T-helper 2 cell (primary cell): ENCODE measurements around the gene IGHMBP2.
A peak's percentile ranks its signal among the peaks of the same experiment; 100 is the strongest.

ENCODE experiments used
- DNase-seq, 5 experiments: peaks; one replicate each; pipeline versions ENCODE4 v3.0.0 to v3.0.0-alpha.2; 2012 to 2022

The IGHMBP2 gene

DNA sequence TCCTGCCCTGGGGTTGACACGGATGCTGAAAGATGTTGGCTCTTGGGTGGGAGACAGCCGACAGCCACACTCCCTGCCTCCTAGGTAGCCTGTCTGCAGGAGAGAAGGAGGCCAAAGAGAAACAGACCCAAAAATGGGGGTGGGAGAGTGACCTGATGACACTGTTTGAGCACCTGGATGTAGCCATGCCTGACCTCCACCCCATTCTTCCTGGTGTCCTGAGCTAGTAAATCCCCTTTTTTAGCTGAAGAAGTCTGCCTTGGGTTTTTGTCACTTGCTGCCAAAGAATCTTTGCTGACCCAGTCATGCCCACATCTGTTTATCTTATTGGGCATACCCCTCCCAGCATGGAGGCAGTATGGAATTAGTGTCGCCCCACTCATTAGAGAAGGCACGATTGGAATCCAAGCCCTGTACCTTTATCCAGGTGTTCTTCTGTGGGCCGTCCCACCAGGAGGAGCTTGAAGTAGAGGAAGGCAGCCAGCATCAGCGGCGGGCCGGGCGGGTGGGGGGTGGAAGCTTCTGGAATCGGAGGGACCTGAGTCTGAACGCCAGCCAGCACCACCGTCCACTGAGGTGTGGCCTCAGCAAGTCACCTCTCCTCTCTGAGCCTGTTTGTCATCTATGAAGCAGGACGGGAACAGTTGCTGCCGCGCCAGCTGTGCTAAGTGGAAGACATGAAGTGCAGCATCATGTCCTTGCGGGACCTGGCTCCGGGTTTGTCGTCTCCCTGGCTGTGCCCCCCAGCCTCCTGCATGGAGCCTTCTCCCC is 37.8 kb downstream of the IGHMBP2 start:
- DNase-seq, result no peak

DNA sequence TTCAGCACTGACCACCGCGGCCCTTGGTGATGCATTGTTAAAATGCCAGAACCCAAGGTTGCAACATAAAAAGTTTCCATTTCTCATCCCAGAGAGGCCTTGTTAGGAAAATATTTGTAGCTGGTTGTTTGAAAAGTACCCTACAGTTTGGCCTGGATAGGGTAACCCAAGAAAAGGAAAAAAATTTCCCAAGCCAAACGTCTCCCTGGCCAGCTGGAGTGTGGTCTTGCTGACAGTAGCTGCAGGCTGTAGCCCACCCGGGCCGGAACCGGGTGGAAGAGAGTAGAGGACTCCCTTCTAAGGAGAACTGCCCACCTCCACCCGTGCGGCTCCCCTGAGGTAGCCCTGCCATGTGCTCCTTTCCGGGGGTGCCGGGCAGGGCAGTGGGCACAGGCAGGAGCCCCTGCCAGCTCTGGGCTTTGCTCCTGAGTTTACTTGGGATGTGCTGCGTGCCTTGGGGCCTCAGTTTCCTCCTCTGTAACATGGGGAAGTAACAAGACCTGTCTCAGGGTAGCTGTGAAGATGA is 38.5 kb downstream of the IGHMBP2 start:
- no peak for DNase-seq

DNA sequence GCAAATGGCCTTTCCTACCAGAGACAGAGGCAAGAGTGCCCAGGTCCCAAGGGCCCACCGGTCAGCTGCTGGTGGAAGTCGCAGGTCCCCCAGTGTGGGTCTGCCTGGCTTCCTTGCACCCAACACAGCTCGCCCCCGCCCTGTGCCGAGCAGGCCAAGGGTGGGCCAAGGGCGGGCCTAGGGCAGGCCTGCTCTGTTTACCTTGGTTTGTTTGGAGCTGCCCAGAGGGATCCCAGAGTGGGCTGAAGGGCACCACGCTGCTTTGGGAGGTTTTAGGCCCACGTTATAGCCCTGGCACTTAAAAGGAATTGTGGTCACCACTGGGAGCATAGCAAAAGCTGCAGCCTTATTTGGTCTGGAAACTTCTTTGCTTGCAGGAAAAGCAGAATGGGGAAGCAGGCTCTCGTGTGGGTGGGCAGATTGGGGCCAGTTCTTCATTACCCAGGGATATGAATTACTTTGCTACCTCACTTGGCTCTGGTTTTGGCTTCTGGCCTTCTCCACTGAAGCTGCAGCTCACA is 39.1 kb downstream of the IGHMBP2 start:
- DNase-seq, result no peak

DNA sequence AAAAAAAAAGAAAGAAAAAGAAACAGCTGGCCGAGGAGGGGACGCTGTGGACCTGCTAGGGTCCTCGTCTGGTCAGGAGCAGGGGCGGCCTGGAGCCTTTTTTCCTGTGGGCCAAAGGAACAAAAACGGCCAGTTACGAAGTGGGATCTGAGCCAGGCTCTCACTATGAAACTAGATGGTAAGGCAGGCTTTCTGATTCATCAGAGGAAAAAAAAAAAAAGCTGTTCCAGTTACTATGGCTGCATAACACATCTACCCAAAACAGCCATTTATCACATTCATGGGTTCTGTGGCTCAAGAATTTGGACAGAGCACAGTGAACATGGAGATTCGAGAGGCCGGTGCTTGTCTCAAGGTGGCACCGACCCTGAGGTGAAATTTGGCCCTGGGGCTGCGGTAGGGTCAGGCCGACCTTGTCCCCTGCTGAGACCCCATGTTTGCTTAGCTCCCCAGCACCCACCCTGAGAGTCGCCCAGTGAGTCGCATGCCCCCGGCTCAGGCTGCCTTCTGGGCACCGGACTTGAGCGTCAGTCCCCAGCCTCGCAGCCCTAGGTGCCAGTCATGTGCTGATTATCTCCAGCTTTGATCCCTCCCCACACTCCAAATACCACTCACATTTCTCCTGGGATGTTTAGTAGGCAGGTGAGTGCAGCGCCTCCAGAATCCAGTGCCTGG is 42.9 kb downstream of the IGHMBP2 start:
- DNase-seq, result no peak

DNA sequence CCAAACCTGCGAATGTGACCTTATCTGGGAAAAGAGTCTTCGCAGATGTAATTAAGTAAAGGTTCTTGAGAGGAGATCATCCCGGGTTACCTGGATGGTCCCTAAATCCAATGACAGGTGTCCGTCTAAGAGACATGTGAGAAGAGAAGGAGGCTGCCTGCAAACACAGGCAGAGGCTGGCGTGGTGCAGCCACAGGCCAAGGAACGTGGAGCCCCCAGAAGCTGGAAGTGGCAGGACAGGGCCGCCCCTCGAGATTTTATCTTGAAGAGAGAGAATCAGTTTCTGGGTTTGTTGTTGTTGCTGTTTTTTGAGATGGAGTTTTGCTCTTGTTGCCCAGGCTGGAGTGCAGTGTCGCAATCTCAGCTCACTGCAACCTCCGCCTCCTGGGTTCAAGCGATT is 43.5 kb downstream of the IGHMBP2 start:
- DNase-seq, result no peak

DNA sequence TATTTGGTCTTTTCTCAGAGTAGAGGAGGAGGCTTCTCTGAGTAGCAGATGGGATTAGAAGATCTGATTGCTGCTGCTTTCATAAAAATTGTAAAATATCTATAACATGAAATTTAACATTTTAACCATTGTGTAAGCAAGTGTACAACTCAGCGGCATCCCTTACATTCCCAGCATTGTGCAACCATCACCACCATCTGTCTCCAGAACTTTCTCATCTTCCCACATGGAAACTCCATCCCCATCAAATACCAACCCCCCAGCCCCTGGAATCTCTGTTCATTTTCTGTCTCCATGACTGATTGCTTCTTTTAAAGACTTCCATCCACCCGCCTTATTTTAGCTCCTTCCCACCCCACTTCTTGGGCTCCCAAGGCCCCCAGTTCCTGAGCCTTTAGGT is 44.8 kb downstream of the IGHMBP2 start:
- no peak for DNase-seq

DNA sequence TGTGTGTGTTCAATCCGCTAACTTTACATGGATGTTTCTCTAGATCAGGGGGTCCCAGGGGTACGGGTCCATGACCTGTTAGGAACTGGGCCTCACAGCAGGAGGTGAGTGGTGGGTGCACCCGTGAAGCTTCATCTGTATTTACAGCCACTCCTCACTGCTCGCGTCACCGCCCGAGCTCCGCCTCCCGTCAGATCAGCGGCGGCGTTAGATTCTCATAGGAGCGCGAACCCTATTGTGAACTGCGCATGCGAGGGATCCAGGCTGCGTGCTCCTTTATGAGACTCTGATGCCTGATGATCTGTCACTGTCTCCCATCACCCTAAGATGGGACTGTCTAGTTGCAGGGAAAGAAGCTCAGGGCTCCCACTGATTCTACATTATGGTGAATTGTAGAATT is 45.2 kb downstream of the IGHMBP2 start:
- no peak for DNase-seq

DNA sequence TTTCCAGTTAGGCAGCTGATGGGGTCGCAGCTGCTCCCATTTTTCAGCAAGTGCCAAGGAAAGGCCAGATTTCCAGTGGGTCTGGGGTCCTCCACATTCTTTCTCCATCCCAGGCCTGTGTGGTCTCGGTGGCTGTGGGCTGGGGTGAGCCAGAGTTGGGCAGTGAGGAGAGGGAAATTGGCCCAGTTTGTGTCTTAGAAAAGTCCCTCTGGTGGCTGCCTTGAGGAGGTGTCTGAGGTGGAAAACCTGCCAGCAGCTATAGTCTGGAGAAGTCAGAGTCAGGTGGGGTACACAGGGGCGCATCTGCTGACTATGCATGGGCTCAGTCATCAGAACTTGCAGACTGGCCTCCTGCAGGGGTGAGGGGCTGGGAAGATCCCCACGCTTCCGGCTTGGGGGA is 46.6 kb downstream of the IGHMBP2 start:
- peak in 1 of 5 experiments; percentile 33 for DNase-seq

DNA sequence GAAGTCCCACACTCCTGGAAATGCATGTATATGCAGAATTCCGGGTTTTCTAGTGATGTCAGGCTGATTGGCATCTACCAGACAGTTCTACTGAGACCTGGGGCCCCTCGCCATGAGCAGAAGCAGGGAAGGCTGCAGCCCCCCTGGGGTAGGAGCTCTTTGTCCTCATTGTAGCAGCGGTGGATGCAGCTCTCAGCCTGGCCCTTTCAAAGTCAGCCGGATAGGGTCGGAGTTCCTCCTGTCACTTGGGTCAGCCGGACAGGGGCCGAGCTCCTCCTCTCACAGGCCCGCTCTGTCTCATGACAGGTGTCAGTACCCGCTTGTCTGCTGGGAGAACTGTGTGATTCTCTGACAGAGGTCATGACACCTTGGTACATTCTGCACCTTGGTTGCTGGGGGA is 47.1 kb downstream of the IGHMBP2 start:
- DNase-seq, result no peak

DNA sequence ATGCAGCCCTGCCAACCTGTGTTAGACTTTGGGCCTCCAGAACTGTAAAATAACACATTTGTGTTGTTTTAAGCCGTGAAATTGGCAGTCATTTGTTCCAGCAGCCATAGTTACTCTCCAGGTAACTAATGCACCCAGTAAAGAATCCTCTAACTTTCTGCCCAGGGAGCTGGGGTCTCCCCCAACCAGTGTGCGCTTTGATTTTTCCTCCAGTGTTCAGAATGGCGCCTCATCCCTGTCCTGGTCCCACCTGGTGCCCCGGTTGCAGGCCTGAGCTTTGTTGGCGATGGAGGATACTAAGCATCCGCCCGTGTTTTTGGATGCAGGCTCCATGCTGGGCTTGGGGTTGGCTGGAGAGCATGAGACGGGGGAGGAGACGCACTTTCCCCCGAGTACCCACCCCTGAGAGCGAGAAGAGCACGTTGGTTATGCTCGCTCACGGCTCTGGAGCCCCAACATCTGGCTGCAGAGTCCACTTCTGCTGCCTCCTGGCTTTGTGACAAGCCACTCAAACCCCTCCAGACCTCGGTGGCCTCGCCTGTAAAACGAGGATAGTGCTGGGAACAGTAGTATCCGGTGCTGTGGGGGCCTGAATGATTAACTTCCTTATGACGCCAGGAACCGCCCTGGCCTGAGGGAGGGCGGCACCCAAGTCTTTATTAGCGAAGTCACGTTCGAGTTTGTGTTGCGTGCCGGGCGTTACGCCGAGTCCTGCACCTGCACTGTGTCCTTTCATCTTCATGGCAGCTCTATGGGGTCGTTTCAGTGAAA is 51.3 kb downstream of the IGHMBP2 start:
- no peak for DNase-seq

DNA sequence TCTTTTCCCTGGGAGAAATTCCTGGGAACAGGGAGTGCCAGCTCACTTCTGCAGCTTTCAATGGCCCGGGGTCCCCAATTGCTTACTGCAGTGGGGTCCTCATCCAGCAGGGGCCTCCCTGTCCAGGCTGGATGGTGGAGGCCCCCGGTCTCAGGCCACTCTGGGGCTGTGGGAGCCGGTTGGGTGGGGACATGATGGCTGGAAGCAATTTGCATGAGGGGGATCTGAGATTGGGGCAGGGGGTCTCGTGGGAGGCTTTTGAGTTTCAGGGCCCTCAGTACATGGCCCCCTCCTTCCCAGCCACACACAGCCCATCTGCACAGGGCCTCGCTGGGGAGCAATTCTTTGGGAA is 51.9 kb downstream of the IGHMBP2 start:
- no peak for DNase-seq

DNA sequence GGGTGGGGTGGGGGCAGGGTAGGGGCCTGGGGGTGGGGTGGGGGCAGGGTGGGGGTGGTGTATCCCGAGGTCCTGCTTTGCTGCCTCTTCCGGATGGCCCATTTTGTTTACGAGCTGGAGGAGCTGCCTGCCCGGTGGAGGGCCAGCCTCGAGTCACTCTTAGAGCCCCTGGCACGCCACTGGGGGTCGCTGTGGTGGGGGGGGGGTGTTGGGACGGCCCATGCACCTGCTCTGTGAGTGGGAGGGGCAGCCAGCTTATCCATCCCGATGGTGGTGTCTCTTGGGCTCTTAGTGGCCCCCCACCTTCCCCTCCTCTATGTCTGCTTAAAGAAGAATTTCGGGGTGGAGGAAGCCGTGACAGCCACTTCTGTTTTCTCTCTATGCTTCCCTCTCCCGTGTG is 52.5 kb downstream of the IGHMBP2 start:
- peak in 3 of 5 experiments; percentile 14 to 42 (median 29) for DNase-seq

DNA sequence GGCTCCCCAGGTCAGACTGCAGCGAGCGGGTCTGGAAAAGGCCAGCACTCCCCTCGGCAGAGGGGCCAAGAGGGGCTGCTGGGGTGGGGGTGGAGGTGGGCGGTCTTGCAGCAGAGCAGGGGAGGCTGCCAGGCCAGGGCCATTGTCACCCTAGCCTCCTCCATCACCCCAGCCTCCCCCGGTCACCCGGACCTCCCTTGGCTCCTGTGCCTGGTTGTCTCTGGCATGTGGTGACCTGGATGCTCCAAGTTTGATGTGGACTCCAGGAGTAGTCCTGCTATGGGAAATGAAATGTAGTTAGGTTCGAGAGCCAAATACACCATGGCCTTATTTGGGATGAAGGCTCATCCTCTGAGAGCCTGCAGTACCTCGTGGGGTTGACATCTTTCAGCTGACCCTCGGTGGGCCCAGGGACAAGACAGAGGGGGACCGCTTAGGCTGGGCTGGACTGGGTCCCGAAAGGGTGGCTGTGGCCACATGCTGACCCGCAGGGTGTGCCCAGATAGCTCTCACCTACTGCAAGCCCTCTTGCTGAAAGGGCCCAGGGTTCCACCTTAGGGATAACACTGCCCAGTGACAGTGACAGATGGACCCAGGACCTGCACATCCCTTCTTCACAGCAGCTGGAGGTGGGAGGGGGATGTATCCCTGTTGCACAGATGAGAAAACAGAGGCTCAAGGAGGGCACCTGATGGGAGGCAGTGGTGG is 53.0 kb downstream of the IGHMBP2 start:
- DNase-seq, result no peak

DNA sequence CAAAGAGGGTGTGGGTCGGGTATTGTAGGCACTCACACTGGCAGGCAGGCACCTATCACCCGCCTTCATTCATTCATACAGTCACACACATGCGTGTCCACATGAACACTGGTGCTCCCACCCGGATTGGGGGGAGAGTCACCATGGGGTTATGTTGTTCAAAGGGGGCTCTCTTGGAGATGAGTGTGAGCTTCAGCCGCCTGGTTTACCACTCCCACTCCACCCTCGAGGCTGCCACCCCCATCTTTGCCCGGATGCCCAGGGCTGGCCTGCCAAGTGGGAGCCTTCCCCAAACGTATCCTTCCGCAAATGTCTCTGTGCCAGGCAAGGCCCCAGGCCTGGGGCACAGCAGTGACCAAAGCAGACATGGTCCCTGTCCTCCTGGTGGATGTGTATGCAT is 54.5 kb downstream of the IGHMBP2 start:
- DNase-seq, result no peak

DNA sequence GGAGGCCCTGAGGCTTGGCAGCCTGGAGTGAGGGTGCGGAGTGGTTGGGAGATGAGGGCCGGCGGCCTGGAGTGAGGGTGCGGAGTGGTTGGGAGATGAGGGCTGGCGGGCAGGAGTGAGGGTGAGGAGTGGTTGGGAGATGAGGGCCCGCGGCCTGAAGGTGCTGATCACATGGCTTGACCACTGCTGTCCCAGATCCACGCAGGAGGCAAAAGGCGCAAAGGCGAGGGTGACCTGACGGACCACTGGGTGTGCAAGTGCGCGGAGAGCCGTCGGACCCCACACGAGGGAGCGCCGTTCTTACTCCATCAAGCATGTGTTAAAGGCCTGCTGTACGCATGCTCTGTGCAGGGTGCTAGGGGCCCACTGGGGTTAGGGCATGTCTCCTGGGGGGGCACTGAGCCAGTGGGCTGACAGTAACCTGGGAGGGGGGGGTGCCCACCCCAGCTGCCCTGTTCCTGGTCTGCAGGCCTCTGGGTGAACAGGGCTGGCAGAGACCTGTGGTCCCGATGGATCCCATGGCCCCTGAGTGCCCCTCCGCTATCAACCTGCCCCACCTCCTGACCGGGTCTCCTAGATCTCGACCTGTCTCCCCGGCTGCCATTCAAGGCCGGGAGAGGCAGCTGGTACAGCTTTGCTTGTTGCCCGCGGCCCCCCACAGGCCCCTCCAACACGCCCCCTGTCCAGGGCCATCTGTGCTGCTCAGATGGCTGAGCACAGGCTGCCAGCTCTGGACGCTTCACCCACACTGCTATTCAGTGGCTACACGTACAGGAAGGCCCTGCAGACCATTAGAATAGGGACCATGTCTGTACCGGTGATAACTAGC is 56.0 kb downstream of the IGHMBP2 start:
- DNase-seq, result no peak

DNA sequence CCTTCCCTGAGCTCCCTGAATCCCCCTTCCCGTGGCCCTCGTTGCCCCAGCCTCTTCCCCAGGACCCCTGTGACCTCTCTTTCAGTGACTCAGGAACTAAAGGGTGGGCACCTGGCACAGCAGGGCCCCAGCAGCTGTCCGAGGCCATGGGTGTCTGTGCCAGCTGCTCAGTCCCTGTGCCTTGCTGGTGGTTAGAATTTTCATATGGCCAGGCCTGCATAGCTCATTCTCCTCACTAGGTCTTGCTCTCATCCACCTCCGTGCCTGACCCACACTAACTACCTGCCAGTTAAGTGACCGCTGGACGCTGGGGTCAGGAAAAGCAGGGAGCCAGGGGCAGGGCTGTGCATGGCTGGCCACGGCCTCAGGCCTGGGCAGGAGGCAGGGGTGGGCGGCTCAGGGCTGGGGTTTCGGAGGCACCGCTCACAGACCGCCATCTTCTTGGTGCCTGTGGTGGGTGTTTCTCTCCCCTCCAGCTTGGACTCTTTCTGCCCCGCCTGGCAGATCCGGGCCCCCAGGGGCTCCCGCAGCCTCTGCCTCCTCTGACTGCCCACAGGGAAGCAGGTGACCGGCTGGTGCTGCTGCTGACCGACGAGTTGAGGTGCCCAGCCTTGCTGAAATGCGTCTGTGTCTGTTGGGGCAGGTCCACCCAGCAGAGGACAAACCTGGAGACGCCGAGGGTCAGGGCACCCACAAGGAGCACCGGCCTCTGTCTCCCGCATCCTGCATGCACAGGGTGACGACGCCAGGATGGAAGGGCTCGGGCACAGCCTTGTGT is 56.8 kb downstream of the IGHMBP2 start:
- DNase-seq, result no peak

DNA sequence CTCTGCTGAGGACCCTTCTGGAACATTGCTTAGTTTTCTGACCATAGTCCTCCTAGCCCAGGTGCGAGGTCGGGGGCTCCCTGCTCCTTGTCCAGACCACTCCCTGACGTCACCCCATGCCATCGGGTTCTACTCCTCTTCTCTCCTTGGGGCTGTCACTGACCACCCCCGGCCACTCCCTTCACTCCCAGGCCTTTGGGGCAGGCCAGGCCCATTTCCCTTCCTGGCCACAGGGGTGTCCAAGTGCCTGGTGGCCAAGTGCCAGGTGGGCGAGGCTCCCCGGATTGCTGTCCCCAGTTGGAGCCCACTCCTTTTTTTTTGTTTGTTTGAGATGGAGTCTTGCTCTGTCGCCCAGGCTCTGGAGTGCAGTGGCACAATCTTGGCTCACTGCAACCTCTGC is 57.6 kb downstream of the IGHMBP2 start:
- DNase-seq, result no peak

DNA sequence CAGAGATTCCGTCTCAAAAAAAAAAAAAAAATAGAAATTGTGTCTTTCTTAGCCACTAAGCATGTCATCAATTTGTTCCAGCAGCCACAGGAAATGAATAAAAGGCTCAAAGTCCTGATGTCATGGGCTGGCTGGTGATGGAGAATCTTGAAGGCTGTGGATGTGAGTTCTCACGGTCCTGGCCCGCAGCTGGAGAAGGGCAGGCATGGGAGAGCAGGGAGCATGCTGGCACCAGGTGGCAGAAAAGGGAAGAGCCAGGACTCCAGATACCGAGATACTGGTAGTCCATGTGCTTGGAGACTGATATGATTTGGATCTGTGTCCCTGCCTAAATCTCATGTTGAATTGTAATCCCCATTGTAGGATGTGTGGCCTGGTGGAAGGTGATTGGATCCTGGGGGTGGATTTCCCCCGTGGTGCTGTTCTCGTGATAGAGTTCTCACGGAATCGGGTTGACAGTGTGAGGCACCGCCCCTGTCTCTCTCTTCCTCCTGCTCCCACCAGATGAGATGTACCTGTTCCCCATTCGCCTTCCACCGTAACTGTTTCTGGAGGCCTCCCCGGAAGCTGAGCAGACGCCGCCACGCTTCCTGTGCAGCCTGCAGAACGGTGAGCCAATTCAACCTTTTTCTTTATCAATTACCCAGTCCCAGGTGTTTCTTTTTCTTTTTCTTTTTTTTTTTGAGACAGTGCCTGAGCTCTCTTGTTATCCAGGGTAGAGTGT is 59.0 kb downstream of the IGHMBP2 start:
- DNase-seq, result peak in 4 of 5 experiments; percentile 4 to 78 (median 18)

DNA sequence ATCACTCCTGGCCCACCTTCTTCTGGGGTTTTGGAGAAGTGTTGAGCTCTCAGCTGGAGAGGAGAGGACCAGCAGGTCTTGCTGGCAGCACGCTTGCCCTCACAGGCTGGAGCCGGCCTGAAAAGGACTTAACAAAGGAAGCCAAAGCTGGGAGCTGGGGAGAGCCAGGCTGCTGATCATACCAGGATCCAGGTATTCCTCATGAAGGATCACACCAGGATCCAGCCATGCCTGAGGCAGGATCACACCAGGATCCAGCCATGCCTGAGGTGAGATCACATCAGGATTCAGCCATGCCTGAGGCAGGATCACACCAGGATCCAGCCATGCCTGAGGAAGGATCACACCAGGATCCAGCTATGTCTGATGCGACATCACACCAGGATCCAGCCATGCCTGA is 60.1 kb downstream of the IGHMBP2 start:
- no peak for DNase-seq
